NCI-H2227 (cell line): ENCODE measurements around the gene ZNG1F.
"Not testable (repeated sequence)": the region's sequence is repeated elsewhere in the genome, so short reads cannot be mapped to it uniquely, and the experiment has no call there.

ENCODE experiments used
- DNase-seq: peaks from one replicate; lab custom pipeline; 2025; ENCODE audit not compliant: unreplicated experiment; lab: John Stamatoyannopoulos, UW

The ZNG1F gene

DNA sequence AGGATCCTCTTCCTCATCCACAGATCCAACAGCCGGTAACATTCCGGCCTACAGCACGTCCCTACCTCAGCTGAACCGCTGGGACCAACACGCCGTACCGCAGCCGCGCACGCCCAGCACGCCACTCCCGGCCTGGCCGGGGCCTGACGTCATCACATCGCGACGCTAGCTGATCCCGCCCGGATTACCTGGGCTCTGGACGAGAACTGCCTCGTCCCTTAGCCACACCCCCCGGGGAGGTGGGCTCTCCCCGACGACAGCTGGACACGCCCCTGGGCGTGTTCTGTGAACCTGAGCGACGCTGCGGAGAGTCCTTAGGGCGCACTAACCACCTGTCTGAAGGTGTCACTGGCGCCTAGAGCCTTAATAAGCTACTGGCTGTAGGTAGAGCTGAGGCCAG, at the start of gene ZNG1F:
Gene ZNG1F, minus strand, starts transcription at position 101 of the 400 bp plus-strand sequence. Its CDS starts 59 bp downstream, at position 42.
- not testable (repeated sequence) for DNase-seq

- DNase-seq, result not testable (repeated sequence)
Measured at GRCh38 chr9:41237110-41237749, 48.1 kb upstream of the ZNG1F start.

DNA sequence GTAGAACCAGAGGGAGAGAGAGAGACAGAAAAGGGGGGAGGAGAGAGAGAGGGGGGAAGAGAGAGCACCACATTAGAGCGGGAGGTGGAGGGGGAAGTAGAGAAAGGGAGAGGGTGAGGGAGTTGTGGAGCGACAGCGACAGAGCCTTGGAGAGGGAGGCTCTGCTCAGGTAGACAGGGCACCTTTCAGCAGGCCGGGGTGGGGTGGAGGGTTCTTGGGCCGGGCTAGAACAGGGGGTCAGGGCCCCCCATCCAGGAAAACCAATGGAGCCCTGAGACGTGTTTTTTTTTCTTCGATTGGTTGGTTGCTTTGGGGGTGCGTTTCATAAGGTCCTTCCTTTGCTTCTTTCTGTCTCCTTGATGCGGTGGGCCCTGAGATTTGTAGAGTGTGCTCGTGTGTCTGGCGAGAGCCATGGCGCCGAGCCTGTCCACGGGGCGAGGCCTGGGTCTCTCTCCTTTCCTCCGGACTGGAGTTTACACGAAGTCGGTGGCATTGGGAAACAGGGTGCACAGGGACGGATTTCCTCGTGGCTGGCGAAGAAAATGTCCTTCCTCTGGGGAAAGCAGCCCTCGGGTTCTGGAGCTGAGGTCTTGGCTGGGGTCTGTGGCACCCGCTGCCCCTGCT, 47.5 kb upstream of the ZNG1F start:
- DNase-seq, result not testable (repeated sequence)

- DNase-seq, result not testable (repeated sequence)
Measured at GRCh38 chr9:41234811-41235805, 46.0 kb upstream of the ZNG1F start.

DNA sequence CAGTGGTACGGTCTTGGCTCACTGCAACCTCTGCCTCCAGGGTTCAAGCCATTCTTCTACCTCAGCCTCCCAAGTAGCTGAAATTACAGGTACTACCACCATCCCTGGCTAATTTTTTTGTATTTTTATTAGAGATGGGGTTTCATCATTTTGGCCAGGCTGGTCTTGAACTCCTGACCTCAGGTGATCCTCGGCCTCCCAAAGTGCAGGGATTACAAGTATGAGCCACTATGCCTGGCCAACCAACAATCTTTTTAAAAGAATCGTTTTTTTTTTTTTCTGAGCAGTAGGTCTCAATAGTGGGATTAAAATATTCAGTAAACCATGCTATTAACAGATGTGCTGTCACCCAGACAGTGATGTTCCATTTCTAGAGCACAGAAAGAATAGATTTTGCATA, 45.1 kb upstream of the ZNG1F start:
- not testable (repeated sequence) for DNase-seq

- DNase-seq, result not testable (repeated sequence)
Measured at GRCh38 chr9:41232326-41232725, 43.2 kb upstream of the ZNG1F start.

DNA sequence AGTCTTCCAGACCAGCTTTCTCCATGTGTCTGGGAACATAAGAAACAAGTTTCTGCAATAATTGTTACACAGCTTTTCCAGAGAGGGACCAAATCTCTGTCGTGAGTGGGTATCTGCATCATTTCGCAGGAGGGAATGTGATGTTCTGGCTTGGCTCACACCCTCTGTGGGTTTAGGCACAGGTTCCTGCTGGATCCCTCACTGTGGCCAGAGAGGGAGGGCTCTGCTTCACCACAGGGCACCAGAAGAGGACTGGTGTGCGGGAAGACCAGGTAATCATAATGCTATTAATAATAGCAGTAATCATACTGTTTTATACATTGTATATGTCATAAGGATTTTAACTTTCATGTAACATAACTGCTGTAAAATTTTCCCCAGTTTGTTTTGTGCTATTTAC, 41.3 kb upstream of the ZNG1F start:
- not testable (repeated sequence) for DNase-seq

DNA sequence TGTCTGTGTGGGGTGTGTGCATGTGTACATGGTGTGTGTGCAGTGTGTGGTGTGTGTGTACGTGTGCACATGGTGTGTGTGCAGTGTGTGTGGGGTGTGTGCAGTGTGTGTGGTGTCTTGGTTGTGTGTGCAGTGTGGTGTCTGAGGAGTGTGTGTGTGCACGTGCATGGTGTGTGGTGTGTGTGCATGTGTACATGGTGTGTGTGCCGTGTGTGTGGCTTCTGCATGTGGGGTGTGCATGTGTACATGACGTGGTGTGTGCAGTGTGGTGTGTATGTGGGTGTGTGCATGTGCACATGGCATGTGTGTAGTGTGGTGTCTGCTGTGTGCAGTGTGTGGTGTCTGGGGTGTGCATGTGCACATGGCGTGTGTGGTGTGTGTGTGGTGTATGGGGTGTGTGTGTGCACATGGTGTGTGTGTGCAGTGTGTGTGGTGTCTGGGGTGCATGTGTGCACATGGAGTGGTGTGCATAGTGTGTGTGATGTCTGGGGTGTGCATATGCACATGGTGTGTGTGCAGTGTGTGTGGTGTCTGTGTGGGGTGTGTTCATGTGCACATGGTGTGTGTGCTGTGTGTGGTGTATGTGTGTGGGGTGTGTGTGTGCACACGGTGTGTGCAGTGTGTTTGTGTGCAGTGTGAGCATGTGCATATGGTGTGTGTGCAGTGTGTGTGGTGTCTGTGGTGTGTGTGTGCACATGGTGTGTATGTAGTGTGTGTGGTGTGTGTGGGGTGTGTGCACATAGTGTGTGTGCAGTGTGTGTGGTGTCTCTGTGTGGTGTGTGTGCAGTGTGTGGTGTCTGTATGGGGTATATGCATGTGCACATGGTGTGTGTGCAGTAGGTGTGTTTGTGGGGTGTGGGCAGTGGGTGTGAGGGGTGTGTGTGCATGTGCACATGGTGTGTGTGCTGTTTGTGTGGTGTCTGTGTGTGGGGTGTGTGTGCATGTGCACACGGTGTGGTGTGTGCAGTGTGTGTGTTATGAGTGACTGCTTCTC, 40.6 kb upstream of the ZNG1F start:
- DNase-seq, result no peak

DNA sequence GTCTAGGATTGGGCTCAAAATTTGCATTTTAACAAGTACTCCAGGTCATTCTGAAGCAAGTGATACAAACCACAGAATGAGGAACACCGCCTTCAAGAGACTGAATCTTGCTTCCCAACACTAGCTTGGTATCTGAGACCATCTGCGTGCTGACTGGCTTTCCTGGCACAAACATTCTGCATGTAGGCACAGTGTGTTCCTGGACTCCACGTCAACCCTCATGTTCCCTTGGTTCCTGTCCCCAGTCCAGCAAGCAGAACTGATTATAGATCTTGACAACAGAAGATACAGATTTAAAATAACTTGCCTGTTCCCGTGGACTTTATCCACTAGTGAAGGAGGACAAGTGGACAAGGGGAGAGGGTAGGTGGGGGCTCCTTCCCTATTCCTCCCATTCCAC, 30.7 kb upstream of the ZNG1F start:
- DNase-seq, result not testable (repeated sequence)

DNA sequence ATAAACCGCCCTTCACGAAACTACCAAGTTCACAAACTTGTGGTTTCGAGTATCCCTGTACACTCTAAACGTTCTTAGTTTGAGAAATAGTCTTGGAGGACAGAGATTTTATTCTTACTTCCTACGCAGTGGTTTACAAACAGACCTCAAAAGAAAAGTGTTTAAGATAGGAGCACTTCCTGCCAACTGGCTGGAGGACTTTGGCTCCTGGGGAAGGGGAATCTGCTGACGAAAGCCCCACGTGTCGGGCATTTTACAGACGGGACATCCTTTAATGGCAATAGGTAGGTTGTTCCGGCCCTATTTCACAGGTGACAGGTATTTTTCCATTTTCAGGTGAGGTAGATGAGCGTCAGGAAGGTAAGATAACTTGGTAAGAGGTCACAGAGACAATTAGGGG, 678 bp downstream of the ZNG1F start:
- not testable (repeated sequence) for DNase-seq

DNA sequence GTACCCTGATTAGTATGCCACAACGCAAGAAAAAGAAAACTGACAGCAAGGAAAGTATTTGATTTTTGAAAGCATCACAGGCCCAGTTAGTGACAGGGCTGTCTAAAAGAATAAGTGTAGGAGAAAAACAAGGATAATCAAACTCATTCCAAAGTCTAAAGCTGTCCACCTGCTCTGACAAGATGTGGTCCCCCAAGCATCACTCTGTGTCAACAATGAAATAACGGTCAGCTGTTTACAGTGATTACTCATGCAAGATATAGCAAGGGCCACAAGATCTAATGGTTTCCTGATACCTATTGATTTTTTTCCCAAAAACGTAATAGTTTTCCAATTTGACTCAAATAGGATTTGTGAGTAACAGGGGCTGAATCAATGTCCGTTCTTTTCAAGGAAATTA, 14.1 kb downstream of the ZNG1F start:
- DNase-seq, result not testable (repeated sequence)

- not testable (repeated sequence) for DNase-seq
Measured at GRCh38 chr9:41150116-41150515, 39.0 kb downstream of the ZNG1F start.

DNA sequence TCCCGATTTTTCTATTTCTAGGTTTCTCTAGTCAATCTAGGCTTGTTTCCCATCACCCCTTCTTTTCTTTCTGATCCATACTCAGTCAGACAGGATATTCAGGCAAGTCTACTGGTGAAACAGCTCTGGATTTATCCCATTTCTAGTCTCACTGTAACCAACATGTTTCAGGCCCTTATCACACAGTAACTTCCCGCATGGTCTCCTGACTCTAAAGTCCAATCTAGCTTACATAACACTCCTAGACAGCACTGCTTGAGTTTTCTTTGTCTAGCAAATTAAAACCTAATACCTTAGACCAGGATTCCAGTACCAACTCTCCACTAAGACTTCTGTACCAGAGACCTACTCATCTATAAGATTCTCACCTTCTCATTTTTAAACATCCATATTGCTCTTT, 47.2 kb downstream of the ZNG1F start:
- not testable (repeated sequence) for DNase-seq

DNA sequence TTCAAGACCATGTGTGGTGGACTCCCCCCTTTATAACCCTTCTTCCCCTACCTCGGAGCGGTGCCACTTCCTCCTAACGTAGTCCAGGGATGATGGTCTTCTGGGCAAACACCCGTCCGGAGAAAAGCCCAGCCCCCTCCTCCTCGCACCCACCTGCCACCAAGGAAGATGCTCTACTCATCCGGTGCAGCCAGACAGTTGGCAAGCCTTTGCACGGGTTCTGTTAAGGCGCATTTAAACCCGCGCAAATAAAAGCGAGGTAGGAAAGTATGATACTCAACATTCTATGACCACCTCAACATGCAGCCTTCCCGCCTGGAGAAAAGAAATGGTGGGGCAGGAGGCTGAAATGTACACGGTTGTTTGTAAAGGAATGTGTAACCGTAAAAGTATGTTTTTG, 60.5 kb downstream of the ZNG1F start, which contains the start of gene FOXD4L6:
Gene FOXD4L6, minus strand, starts transcription at position 101 of the 400 bp plus-strand sequence. CDS start 298 bp downstream, outside the sequence.
- DNase-seq, result not testable (repeated sequence)

- not testable (repeated sequence) for DNase-seq
Measured at GRCh38 chr9:41126746-41127446, 62.2 kb downstream of the ZNG1F start.

DNA sequence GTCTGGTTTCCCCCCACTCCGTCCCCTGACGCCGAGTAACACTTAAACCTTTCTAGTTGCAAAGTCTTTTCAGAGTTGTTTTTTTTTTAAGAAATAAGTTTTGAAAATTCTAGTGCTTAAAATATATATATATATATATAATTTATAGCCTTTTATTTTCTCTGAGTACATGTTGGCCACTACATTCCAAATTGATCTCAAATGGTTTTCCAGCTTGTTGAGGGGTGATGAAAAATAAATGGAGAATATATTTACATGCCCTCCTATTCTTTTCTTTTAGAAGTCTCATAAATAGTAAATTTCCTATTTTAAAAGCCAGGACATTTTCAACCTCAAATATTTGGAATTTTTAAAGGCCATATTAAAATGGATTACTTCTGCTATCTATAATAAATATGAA, 63.2 kb downstream of the ZNG1F start:
- DNase-seq, result not testable (repeated sequence)

- DNase-seq, result not testable (repeated sequence)
Measured at GRCh38 chr9:41125109-41125658, 63.9 kb downstream of the ZNG1F start.

- DNase-seq, result not testable (repeated sequence)
Measured at GRCh38 chr9:41124250-41125108, 64.6 kb downstream of the ZNG1F start.
